Activated naive CD4-positive, alpha-beta T cell treated with anti-CD3 and anti-CD28 coated beads, Interleukin-2, amount 10 ng/mL, durations not matched to agents 5 hours and 36 hours (primary cell): ENCODE data around the gene MTCH2. TPM values are rescaled to one million over a fixed set of nuclear protein-coding genes. Genes with fewer than 3 reads are reported as not detected.

Experiments used
- total RNA-seq, 2 experiments: library from RNA; stranded (reverse); gene quantifications; one replicate each; pipeline ENCODE4 v1.2.3, GENCODE V29; 2021

MTCH2 gene
- total RNA-seq, result 10 to 100 TPM; 67.9 to 75.9 TPM

DNA sequence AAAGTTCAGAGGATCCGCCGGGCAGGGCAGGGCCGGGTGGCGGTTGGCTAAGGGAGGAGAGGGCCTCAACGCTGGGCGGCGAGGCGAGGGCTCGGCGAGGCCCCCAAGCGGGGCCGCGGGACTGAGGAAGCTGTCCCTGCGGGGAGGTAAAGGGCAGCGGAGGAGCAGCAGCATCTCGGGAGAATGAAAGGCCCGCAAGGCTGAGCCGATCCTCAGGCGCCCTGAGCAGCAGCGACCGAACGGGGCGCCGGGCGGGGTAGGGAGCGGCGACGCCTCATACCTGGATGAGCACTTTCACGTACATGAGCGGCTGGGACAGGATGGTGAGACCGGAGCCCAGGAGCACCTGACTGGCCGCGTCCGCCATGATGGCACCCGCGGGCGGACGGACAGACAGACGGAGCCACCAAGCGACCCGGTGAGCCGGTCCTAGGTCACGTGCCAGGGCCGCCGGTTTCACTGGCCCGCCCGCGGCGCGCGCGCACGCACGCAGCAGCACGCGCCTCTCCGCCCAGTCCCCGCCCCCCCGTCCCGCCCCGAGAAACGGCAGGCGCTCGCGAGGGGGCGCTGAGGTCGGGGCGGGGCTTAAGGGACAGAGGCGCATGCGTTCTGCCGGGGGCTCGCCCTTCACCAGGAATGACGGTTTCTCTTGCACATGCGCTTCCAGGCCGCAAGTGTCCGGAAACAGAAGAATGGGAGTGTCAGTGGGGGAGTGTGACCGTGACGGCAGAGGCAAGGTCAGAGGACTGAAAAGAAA is at the start of gene MTCH2:
Gene MTCH2, minus strand, starts transcription at position 461 of the 757 bp plus-strand sequence. Its CDS starts 94 bp downstream, at position 367.

DNA sequence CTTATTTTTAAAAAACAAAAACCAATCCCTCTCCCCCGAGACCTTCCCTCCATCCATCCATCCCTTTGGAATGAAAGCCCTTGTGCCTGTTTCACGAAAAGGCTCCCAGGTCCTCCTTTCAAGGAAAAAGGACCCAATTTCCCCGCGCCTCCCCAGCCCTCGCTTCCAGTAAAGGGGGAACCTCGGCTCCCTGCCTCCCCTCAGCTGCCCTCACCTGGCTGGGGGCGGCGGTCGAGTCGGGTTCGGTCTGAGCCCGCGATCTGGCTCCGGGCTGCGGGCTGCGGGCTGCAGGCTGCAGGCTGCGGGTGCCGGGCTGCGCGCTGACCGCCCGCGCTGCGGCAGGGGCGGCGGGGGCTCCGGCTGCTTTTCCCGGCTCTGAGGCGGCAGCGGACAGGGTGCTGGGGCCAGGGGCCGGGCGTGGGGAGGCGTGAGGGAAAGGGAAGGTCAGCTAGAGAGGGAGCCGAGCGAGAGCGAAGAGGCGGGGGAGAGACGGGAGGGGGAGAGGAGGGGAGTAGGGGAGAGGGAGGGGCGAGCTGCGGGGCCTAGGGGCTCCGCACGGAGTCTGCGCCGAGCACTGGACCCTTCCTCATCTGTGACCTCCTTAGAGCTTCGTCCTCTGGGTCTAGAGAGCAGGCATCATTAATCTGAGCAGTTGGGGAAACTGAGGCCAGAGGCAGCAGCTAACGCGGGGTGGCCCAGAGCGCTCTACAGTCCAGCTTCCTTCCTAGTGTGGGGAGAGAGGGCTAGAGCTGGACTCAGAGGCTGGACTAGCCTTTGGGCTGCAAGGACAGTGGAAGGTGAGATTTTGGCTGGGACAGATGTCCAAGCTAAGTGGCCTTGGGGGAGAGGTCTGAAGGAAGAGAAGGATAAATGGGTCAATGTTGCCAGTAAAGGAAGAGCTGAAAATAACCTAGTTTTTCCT is 48.2 kb downstream of the MTCH2 start, which contains the start of gene C1QTNF4:
Gene C1QTNF4, minus strand, starts transcription at position 478 of the 922 bp plus-strand sequence. CDS start 3,601 bp downstream, outside the sequence.

DNA sequence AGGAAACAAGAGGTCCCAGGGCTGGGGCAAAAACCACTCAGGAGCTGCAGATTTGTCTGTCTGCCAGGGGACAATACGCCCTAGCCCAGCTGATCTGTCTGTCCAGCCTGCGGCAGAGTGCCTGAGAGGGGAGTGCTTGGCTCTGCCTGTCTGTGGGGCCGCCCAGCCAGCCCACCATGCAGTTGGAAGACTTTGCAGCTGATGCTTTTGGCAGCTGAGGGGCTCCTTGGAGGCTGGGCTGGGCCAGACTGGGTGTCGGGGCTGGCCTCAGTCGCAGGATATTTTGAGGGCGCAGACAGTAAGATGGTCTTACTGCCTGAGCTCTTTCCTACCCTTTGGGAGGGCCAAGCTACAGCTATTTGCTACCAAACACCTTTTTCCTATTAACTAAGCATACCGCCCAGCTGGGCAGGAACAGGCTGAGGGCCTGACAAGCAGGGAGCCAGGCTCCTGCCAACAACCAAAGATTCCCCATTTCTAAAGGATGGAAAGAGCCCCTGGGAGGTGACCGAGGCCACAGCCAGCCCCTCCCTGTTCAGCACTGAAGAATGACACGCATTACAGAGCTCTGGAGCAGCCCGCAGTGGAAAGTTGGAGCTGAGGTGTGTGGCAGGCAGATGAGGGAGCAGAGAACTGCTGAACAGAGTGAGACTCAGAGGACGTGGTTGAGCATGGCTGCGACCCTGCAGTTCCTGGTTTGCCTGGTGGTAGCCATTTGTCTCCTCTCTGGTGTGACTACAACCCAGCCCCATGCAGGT is 56.1 kb downstream of the MTCH2 start, which contains the start of gene FAM180B:
Gene FAM180B, plus strand, starts transcription at position 581 of the 758 bp plus-strand sequence. Its CDS starts 91 bp downstream, at position 672.

DNA sequence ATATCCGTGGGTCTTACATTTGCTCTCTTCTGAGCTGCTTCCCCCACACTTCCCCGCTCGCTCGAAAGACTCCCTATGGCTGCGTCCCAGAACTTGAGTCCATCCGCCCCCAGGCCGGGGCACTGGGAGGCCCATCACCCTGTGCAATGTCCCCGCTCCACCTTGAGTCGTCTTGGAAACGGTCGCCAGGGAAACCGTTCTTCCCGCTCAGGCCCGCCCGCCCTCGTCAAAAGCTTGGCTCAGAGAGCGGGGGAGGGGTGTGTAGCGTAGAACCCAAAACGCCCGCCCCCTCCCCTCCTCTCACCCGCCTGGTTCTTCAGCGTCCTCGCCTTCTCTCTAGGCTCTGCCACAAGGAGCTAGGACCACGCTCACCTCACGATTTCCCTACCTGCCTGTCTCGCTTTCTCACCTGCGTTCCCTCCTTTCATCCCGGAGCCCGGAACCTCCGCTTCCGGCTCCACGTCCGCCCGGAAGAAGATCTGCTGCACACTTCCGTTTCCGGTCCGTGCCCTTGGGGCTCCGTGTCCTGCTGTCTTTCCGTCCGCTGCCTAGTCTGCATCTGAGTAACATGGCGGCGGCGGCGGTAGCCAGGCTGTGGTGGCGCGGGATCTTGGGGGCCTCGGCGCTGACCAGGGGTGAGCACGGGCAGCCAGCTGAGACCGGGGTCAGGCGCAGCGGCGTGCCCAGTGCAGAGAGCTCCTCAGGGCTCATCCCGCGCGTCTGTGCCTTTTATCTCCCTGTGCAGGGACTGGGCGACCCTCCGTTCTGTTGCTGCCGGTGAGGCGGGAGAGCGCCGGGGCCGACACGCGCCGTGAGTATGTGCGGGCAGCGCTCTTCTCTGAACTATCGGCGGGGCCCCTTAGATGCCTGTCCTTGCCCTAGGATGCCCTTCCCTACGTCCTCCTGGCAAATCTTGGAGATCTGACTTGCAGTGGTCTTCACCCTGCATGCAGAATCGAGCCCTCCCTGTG is 63.5 kb downstream of the MTCH2 start, which contains the start of the genes KBTBD4 and NDUFS3:
Gene KBTBD4, minus strand, starts transcription at position 447 of the 971 bp plus-strand sequence. Its CDS starts 19 bp downstream, at position 428.
Gene NDUFS3, plus strand, starts transcription at position 551 of the 971 bp plus-strand sequence. Its CDS starts 18 bp downstream, at position 569.

Other genes starting within 250 kb of the MTCH2 start
- 10 to 100 TPM; 24.7 to 28.9 TPM for gene SLC39A13, start 234.0 kb downstream of the MTCH2 start, total RNA-seq
- 100 to 1,000 TPM; 105 to 106 TPM for gene PSMC3, start 216.1 kb downstream of the MTCH2 start, total RNA-seq
- gene RAPSN, start 193.4 kb downstream of the MTCH2 start, total RNA-seq, result under 1 TPM; 0.53 to 0.73 TPM
- 100 to 1,000 TPM in 1 of 2 experiments, 10 to 100 TPM in 1; 97.3 to 101 TPM for gene CELF1, start 89.4 kb downstream of the MTCH2 start, total RNA-seq
- 10 to 100 TPM; 30.4 to 33.8 TPM for gene PTPMT1, start 77.0 kb downstream of the MTCH2 start, total RNA-seq
- gene KBTBD4, start 63.6 kb downstream of the MTCH2 start, total RNA-seq, result 10 to 100 TPM; 16.8 to 18.0 TPM
- gene NDUFS3, start 63.5 kb downstream of the MTCH2 start, total RNA-seq, result 10 to 100 TPM; 88.9 to 97.3 TPM
- gene FAM180B, start 55.9 kb downstream of the MTCH2 start, total RNA-seq, result under 1 TPM in 1 of 2 experiments, not detected in 1; 0.15 TPM
- under 1 TPM; 0.33 to 0.39 TPM for gene C1QTNF4, start 48.1 kb downstream of the MTCH2 start, total RNA-seq
- gene AGBL2, start 72.8 kb upstream of the MTCH2 start, total RNA-seq, result 1 to 10 TPM; 5.5 to 6.5 TPM
- 100 to 1,000 TPM; 141 to 151 TPM for gene FNBP4, start 124.8 kb upstream of the MTCH2 start, total RNA-seq
- 10 to 100 TPM; 56.6 to 58.7 TPM for gene NUP160, start 205.8 kb upstream of the MTCH2 start, total RNA-seq